ENCODE measurements around the gene TBCC.
A peak's percentile ranks its signal among the peaks of the same experiment; 100 is the strongest.
"Not testable (repeated sequence)": the region's sequence is repeated elsewhere in the genome, so short reads cannot be mapped to it uniquely, and the experiment has no call there.

The TBCC gene

GRCh38 chr6:42704251-42704936 is 41.5 kb downstream of the TBCC start:
- Mint-ChIP-seq H3K4me3 (no peak overlapping the region), H3K27ac (no peak overlapping the region), H3K36me3 (no peaks in the 10 kb centered on the region), H3K27me3 (no peaks in the 10 kb centered on the region), H3K4me1 (ENCODE audit: low read depth) (no peaks in the 10 kb centered on the region), H3K9me3 (ENCODE audit: low read depth) (no peaks in the 10 kb centered on the region)

GRCh38 chr6:42702786-42703185 is 43.1 kb downstream of the TBCC start:
- not testable (repeated sequence) for H3K4me3 Mint-ChIP-seq; H3K4me1 Mint-ChIP-seq (ENCODE audit: low read depth); H3K9me3 Mint-ChIP-seq (ENCODE audit: low read depth); H3K27me3 Mint-ChIP-seq; H3K36me3 Mint-ChIP-seq; H3K27ac Mint-ChIP-seq

- H3K36me3 Mint-ChIP-seq: no peaks in the 10 kb centered on the region
- H3K9me3 Mint-ChIP-seq (ENCODE audit: low read depth): no peaks in the 10 kb centered on the region
- H3K27me3 Mint-ChIP-seq: no peaks in the 10 kb centered on the region
- no peaks in the 10 kb centered on the region for H3K4me1 Mint-ChIP-seq (ENCODE audit: low read depth)
- H3K4me3 Mint-ChIP-seq: no peak overlapping the region
- H3K27ac Mint-ChIP-seq: no peak overlapping the region
These were observed 43.7 kb downstream of the TBCC start for GRCh38 chr6:42702200-42702599.

- H3K4me3 Mint-ChIP-seq: no peak overlapping the region
- no peaks in the 10 kb centered on the region for H3K27me3 Mint-ChIP-seq
- H3K36me3 Mint-ChIP-seq: peaks cover 11% of the 10 kb centered on the region
- H3K4me1 Mint-ChIP-seq (ENCODE audit: low read depth): peaks cover 20% of the 10 kb centered on the region
- no peak overlapping the region for H3K27ac Mint-ChIP-seq
- no peaks in the 10 kb centered on the region for H3K9me3 Mint-ChIP-seq (ENCODE audit: low read depth)
These were observed 47.7 kb downstream of the TBCC start for GRCh38 chr6:42698217-42698616.

- Mint-ChIP-seq H3K9me3 (ENCODE audit: low read depth) (no peaks in the 10 kb centered on the region), H3K4me3 (no peak overlapping the region), H3K27me3 (no peaks in the 10 kb centered on the region), H3K4me1 (ENCODE audit: low read depth) (peaks cover 29% of the 10 kb centered on the region), H3K27ac (no peak overlapping the region), H3K36me3 (peaks cover 11% of the 10 kb centered on the region)
These were observed 48.6 kb downstream of the TBCC start for GRCh38 chr6:42697268-42697655.

DNA sequence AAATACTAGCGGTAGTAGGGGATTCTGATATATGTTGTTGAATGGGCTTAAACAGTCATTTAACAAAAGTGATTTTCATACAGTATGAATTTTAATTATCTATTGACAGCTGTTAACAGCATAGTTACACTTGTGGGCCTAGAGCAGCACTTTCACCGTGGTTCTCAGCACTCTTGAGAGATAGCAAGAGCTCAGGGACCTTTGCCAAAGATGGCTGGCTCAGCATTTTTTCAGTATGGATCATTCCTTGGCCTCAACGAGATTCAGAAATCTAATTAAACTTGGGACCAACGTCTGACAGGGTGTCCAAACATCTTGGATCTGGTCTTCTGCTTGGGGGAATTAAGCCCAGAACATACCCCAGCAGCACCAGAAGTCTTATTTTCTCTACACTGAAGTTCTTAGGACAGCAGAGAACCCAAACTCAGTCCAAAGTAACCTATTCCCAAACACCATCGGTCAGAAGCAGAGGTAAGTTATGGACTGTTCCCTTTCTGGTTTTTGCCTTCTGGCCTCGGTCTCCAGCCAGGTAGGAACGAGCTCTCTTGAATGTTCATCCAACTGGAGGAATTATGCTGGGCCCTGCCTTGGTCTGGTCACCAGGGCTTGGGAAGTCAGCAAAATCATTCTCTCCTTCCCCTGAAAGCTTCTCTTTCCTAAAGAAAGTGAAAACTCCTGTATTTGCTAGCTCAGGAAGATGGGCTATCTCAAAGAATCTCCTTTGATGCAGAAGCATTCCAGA is 49.2 kb downstream of the TBCC start:
- H3K36me3 Mint-ChIP-seq: peaks cover 11% of the 10 kb centered on the region
- H3K4me1 Mint-ChIP-seq (ENCODE audit: low read depth): peaks cover 34% of the 10 kb centered on the region
- no peaks in the 10 kb centered on the region for H3K27me3 Mint-ChIP-seq
- H3K4me3 Mint-ChIP-seq: no peak overlapping the region
- H3K27ac Mint-ChIP-seq: peak overlapping the region; percentile 9
- H3K9me3 Mint-ChIP-seq (ENCODE audit: low read depth): no peaks in the 10 kb centered on the region

- peak overlapping the region; percentile 93 for H3K27ac Mint-ChIP-seq
- H3K27me3 Mint-ChIP-seq: no peaks in the 10 kb centered on the region
- H3K9me3 Mint-ChIP-seq (ENCODE audit: low read depth): no peaks in the 10 kb centered on the region
- peaks cover 11% of the 10 kb centered on the region for H3K36me3 Mint-ChIP-seq
- H3K4me1 Mint-ChIP-seq (ENCODE audit: low read depth): peaks cover 50% of the 10 kb centered on the region
- H3K4me3 Mint-ChIP-seq: no peak overlapping the region
These were observed 51.3 kb downstream of the TBCC start for GRCh38 chr6:42694586-42694985.

All from activated naive CD8-positive, alpha-beta T cell (primary cell).